IMR-90 (cell line): ENCODE data around the gene CTNNA2. TPM values are rescaled to one million over a fixed set of nuclear protein-coding genes. Genes with fewer than 3 reads are reported as not detected.

Experiments used
- ATAC-seq: fragments of 200-7000 bp; cut with Tn5 transposase; 2 replicates; pipeline ENCODE4 v1.9.1; 2020; ENCODE audit warnings: low read depth, mild to moderate bottlenecking, moderate library complexity
- BruUV-seq: library from RNA; stranded (reverse); fragments of 400-500 nt; replicated peaks from 2 replicates; lab custom pipeline; 2021; lab: Mats Ljungman, UMichigan
- CTCF ChIA-PET: fragments of 300-600 bp; formaldehyde crosslinking; extraction: SDS; loops from one replicate; lab custom pipeline; 2021; ENCODE audit warnings: antibody characterized with exemption; lab: Yijun Ruan, JAX
- POLR2A ChIA-PET: fragments of 300-600 bp; sonication (Branson Sonifier 250); formaldehyde crosslinking; loops from one replicate; lab custom pipeline; 2022; ENCODE audit warnings: antibody characterized with exemption; ENCODE audit not compliant: unreplicated experiment; lab: Charles Lee
- DNase-seq: peaks from one replicate; pipeline ENCODE4 v3.0.0; 2013
- H2AFZ ChIP-seq: replicated peaks from 2 replicates; pipeline ENCODE3; 2013; ENCODE audit warnings: low read length, mild to moderate bottlenecking; ENCODE audit not compliant: poor library complexity
- H2AK5ac ChIP-seq: 2 replicates; pipeline ENCODE4 v1.6.1; 2013; ENCODE audit warnings: low read depth, low read length, inconsistent platforms
- H2AK9ac ChIP-seq: replicated peaks from 2 replicates; pipeline ENCODE3; 2013; ENCODE audit warnings: mild to moderate bottlenecking, low read depth, low read length, moderate library complexity; ENCODE audit not compliant: poor library complexity
- H2BK120ac ChIP-seq: 2 replicates; pipeline ENCODE4 v1.6.1; 2013; ENCODE audit warnings: low read depth, low read length, inconsistent platforms
- H2BK15ac ChIP-seq: 3 replicates; pipeline ENCODE4 v1.6.1; 2013; ENCODE audit warnings: low read depth, low read length, inconsistent platforms
- H2BK20ac ChIP-seq: 2 replicates; pipeline ENCODE4 v1.6.1; 2013; ENCODE audit warnings: low read depth, mild to moderate bottlenecking, inconsistent platforms, low read length, moderate library complexity
- H2BK5ac ChIP-seq: 2 replicates; pipeline ENCODE4 v1.6.1; 2013; ENCODE audit warnings: mild to moderate bottlenecking, low read depth, low read length, inconsistent platforms; ENCODE audit not compliant: poor library complexity, severe bottlenecking
- H3K14ac ChIP-seq: replicated peaks from 2 replicates; pipeline ENCODE4 v1.6.1; 2013; ENCODE audit warnings: low read depth, low read length, inconsistent platforms
- H3K18ac ChIP-seq: 2 replicates; pipeline ENCODE4 v1.6.1; 2013; ENCODE audit warnings: low read depth, low read length, control low read depth
- H3K23ac ChIP-seq: 2 replicates; pipeline ENCODE4 v1.6.1; 2013; ENCODE audit warnings: low read depth, low read length, inconsistent platforms
- H3K27ac ChIP-seq: 2 replicates; pipeline ENCODE4 v1.5.1; 2013; ENCODE audit warnings: mild to moderate bottlenecking, control low read depth, low read length; ENCODE audit not compliant: insufficient read depth
- H3K27me3 ChIP-seq: 2 replicates; pipeline ENCODE4 v1.6.1; 2013; ENCODE audit warnings: low read length; ENCODE audit not compliant: control insufficient read depth, insufficient read depth
- H3K36me3 ChIP-seq: 2 replicates; pipeline ENCODE4 v1.6.1; 2013; ENCODE audit warnings: low read length, mixed read lengths; ENCODE audit not compliant: control insufficient read depth, insufficient read depth
- H3K4ac ChIP-seq: 2 replicates; pipeline ENCODE4 v1.6.1; 2013; ENCODE audit warnings: low read depth, low read length, inconsistent platforms
- H3K4me1 ChIP-seq: 2 replicates; pipeline ENCODE4 v1.6.1; 2013; ENCODE audit warnings: low read length, mixed read lengths; ENCODE audit not compliant: control insufficient read depth, insufficient read depth
- H3K4me2 ChIP-seq: 2 replicates; pipeline ENCODE4 v1.6.1; 2013; ENCODE audit warnings: low read depth, mild to moderate bottlenecking, control low read depth, low read length, moderate library complexity
- H3K4me3 ChIP-seq: 2 replicates; pipeline ENCODE4 v1.5.1; 2013; ENCODE audit warnings: low read depth, mild to moderate bottlenecking, control low read depth, low read length, moderate library complexity; ENCODE audit not compliant: insufficient read depth
- H3K56ac ChIP-seq: 2 replicates; pipeline ENCODE4 v1.6.1; 2013; ENCODE audit warnings: low read length, inconsistent platforms; ENCODE audit not compliant: insufficient read depth; ENCODE audit errors: extremely low read depth
- H3K79me1 ChIP-seq, 2 experiments: 2 replicates each; pipeline ENCODE4 v1.6.1; 2013; ENCODE audit warnings: low read length in 2 of 2, inconsistent platforms in 1 of 2, low read depth in 1 of 2
- H3K9ac ChIP-seq: 2 replicates; pipeline ENCODE4 v1.6.1; 2013; ENCODE audit warnings: low read depth, low read length, control low read depth
- H3K9me1 ChIP-seq: 2 replicates; pipeline ENCODE4 v1.6.1; 2013; ENCODE audit warnings: low read length, inconsistent platforms; ENCODE audit not compliant: insufficient read depth
- H3K9me3 ChIP-seq: 2 replicates; pipeline ENCODE4 v1.6.1; 2013; ENCODE audit warnings: low read length; ENCODE audit not compliant: control insufficient read depth, insufficient read depth
- H4K20me1 ChIP-seq: 2 replicates; pipeline ENCODE4 v1.6.1; 2013; ENCODE audit warnings: low read length, inconsistent platforms; ENCODE audit not compliant: insufficient read depth
- H4K5ac ChIP-seq: 2 replicates; pipeline ENCODE4 v1.6.1; 2013; ENCODE audit warnings: mild to moderate bottlenecking, low read depth, low read length, control low read depth
- H4K8ac ChIP-seq, 2 experiments: 2 replicates each; pipeline ENCODE4 v1.6.1; 2013; ENCODE audit warnings: low read depth in 2 of 2, low read length in 2 of 2, control low read depth in 1 of 2, inconsistent platforms in 1 of 2
- H4K91ac ChIP-seq: 2 replicates; pipeline ENCODE4 v1.6.1; 2013; ENCODE audit warnings: low read depth, low read length, inconsistent platforms; ENCODE audit not compliant: insufficient read depth
- BHLHE40 ChIP-seq: fragments of 150-350 bp; IDR thresholded peaks from 2 replicates; pipeline ENCODE4 v1.6.1; 2016; ENCODE audit warnings: mild to moderate bottlenecking, low read depth, low read length
- CEBPB ChIP-seq: IDR thresholded peaks from 2 replicates; pipeline ENCODE4 v1.6.1; 2012; ENCODE audit warnings: low read depth, low read length, improper control_type of control experiment
- CHD1 ChIP-seq: IDR thresholded peaks from 2 replicates; pipeline ENCODE4 v1.6.1; 2012; ENCODE audit warnings: low read depth, low read length, improper control_type of control experiment
- CTCF ChIP-seq: conservative IDR thresholded peaks from 2 replicates; pipeline ENCODE4 v1.5.1; 2012; ENCODE audit warnings: mild to moderate bottlenecking, low read depth, low read length, improper control_type of control experiment
- ELK1 ChIP-seq: fragments of 150-350 bp; IDR thresholded peaks from 2 replicates; pipeline ENCODE4 v1.6.1; 2016; ENCODE audit warnings: low read depth, mild to moderate bottlenecking, low read length, moderate library complexity, borderline replicate concordance
- FOS ChIP-seq: fragments of 150-350 bp; IDR thresholded peaks from 2 replicates; pipeline ENCODE4 v1.6.1; 2016; ENCODE audit warnings: low read depth, low read length
- MAFK ChIP-seq: IDR thresholded peaks from 2 replicates; pipeline ENCODE4 v1.6.1; 2012; ENCODE audit warnings: low read depth, low read length, improper control_type of control experiment
- MAZ ChIP-seq: IDR thresholded peaks from 2 replicates; pipeline ENCODE4 v1.6.1; 2012; ENCODE audit warnings: low read depth, mild to moderate bottlenecking, low read length, improper control_type of control experiment, moderate library complexity, borderline replicate concordance
- MXI1 ChIP-seq: IDR thresholded peaks from 2 replicates; pipeline ENCODE4 v1.6.1; 2012; ENCODE audit warnings: low read depth, mild to moderate bottlenecking, low read length, moderate library complexity, borderline replicate concordance
- NFE2L2 ChIP-seq: fragments of 150-350 bp; IDR thresholded peaks from 2 replicates; pipeline ENCODE4 v1.6.1; 2016; ENCODE audit warnings: low read depth, mild to moderate bottlenecking, low read length
- POLR2A ChIP-seq: IDR thresholded peaks from 2 replicates; pipeline ENCODE4 v1.6.1; 2012; ENCODE audit warnings: mild to moderate bottlenecking, low read depth, low read length
- RAD21 ChIP-seq: IDR thresholded peaks from 2 replicates; pipeline ENCODE4 v1.6.1; 2012; ENCODE audit warnings: low read length, improper control_type of control experiment
- RCOR1 ChIP-seq: IDR thresholded peaks from 2 replicates; pipeline ENCODE4 v1.6.1; 2012; ENCODE audit warnings: mild to moderate bottlenecking, low read length, improper control_type of control experiment; ENCODE audit not compliant: insufficient replicate concordance
- RFX5 ChIP-seq: IDR thresholded peaks from 2 replicates; pipeline ENCODE4 v1.8.0; 2012; ENCODE audit warnings: low read depth, mild to moderate bottlenecking, low read length, moderate library complexity
- SMC3 ChIP-seq: fragments of 150-350 bp; IDR thresholded peaks from 2 replicates; pipeline ENCODE4 v1.6.1; 2016; ENCODE audit warnings: low read depth, mild to moderate bottlenecking, antibody characterized with exemption, low read length, moderate library complexity
- USF2 ChIP-seq: fragments of 150-350 bp; IDR thresholded peaks from 2 replicates; pipeline ENCODE4 v1.6.1; 2017; ENCODE audit warnings: mild to moderate bottlenecking, antibody characterized with exemption, low read length, low read depth
- dilution Hi-C: fragments of 300-500 bp; cut with HindIII; formaldehyde crosslinking; loops from one replicate; pipeline ENCODE4 v1.14.3; 2018; ENCODE audit warnings: low sequenced_read_pairs; ENCODE audit not compliant: unreplicated experiment
- in situ Hi-C: fragments of 300-500 bp; cut with MboI; formaldehyde crosslinking; loops from 3 replicates; pipeline ENCODE4 v1.14.3; 2019; ENCODE audit warnings: low sequenced_read_pairs, inconsistent platforms, mixed read lengths
- intact Hi-C: fragments of 100-400 bp; cut with micrococcal nuclease; formaldehyde crosslinking; loops from 2 replicates; pipeline ENCODE4 v1.10.0; 2022
- polyA plus RNA-seq, 3 experiments: library from polyadenylated mRNA; depleted of rRNA; stranded (reverse); fragments of >200 nt; gene quantifications; 2 replicates each; pipeline ENCODE4 v1.2.3, GENCODE V29; 2012; ENCODE audit warnings: low replicate concordance in 1 of 3
- total RNA-seq: library from RNA; depleted of rRNA; stranded (reverse); fragments of >200 nt; gene quantifications from 2 replicates; pipeline ENCODE4 v1.2.3, GENCODE V29; 2012

Gene CTNNA2
- total and polyA plus RNA-seq, 2 of the 4 experiments (the other 2 are of a cell fraction), result not detected

- dilution Hi-C loops (no loop called here), intact Hi-C loops (no loop called here), in situ Hi-C loops (no loop called here)
- Histone ChIP-seq H3K9ac (no peak overlapping the region), H3K14ac (no peak overlapping the region), H3K4me3 (no peak overlapping the region), H3K79me1 (no peaks in the 10 kb centered on the region), H4K5ac (no peak overlapping the region), H2BK15ac (no peak overlapping the region), H3K36me3 (no peaks in the 10 kb centered on the region), H2BK5ac (no peak overlapping the region), H2BK20ac (no peak overlapping the region), H4K20me1 (no peaks in the 10 kb centered on the region), H3K23ac (no peak overlapping the region), H3K4ac (no peak overlapping the region), H3K56ac (no peak overlapping the region), H2AFZ (no peak overlapping the region), H4K8ac (no peak overlapping the region), H3K18ac (no peak overlapping the region), H3K9me1 (no peaks in the 10 kb centered on the region), H2AK9ac (no peak overlapping the region), H2BK120ac (no peak overlapping the region), H2AK5ac (no peak overlapping the region), H3K27ac (no peak overlapping the region), H3K9me3 (no peaks in the 10 kb centered on the region), H3K4me2 (no peak overlapping the region), H3K4me1 (no peaks in the 10 kb centered on the region), H3K27me3 (no peaks in the 10 kb centered on the region), H4K91ac (no peak overlapping the region)
- TF ChIP-seq CTCF (no peak), USF2 (no peak), RFX5 (no peak), MXI1 (no peak), NFE2L2 (no peak), MAFK (no peak), CHD1 (no peak), CEBPB (no peak), BHLHE40 (no peak), FOS (no peak), RCOR1 (no peak), ELK1 (no peak), POLR2A (no peak), MAZ (no peak), SMC3 (no peak), RAD21 (no peak)
- CTCF ChIA-PET, result no interaction called here
- BruUV-seq, result no TSS peak
- POLR2A ChIA-PET, result no interaction called here
- DNase-seq (no peak), ATAC-seq (no peak)
Measured at GRCh38 chr2:80199504-80199903, 686.7 kb downstream of the CTNNA2 start.
